Uterus (tissue), 4 donors: Measurements from ENCODE around the gene TH. TPM values are rescaled to one million over a fixed set of nuclear protein-coding genes. Genes with fewer than 3 reads are reported as not detected.

Experiments used
- DNase-seq, 2 donors: peaks; one replicate each; pipeline ENCODE4 v3.0.0-alpha.2; 2019 to 2020
- H3K27ac ChIP-seq, 2 donors: fragments of 200-600 bp; sonication (generic); 1 replicate in 1 of 2; 2 replicates in 1 of 2; pipeline ENCODE4 v1.5.1; 2016 to 2018
- H3K27me3 ChIP-seq, 2 donors: fragments of 200-600 bp; sonication (generic); one replicate each; pipeline ENCODE4 v1.5.1; 2018 to 2019; ENCODE audit warnings: control low read depth in 1 of 2
- H3K36me3 ChIP-seq, 2 donors: fragments of 200-600 bp; sonication (generic); one replicate each; pipeline ENCODE4 v1.5.1; 2019; ENCODE audit warnings: control low read depth in 1 of 2
- H3K4me1 ChIP-seq, 2 donors: fragments of 200-600 bp; sonication (generic); one replicate each; pipeline ENCODE4 v1.5.1; 2018 to 2019; ENCODE audit warnings: control low read depth in 1 of 2
- H3K4me3 ChIP-seq, 2 donors: fragments of 200-600 bp; sonication (generic); 1 replicate in 1 of 2; 2 replicates in 1 of 2; pipeline ENCODE4 v1.5.1; 2018 to 2019; ENCODE audit warnings: mild to moderate bottlenecking in 1 of 2
- H3K9me3 ChIP-seq, 2 donors: fragments of 200-600 bp; sonication (generic); one replicate each; pipeline ENCODE4 v1.5.1; 2019; ENCODE audit warnings: control low read depth in 1 of 2
- CTCF ChIP-seq, 4 experiments: fragments of 200-600 bp in 2 of 4; fragments of 450-650 bp in 2 of 4; sonication (generic) in 2 of 4; IDR thresholded peaks; one replicate each; pipeline ENCODE4 v1.5.1; 2016 to 2019; ENCODE audit warnings: antibody characterized with exemption in 4 of 4, mild to moderate bottlenecking in 2 of 4, moderate library complexity in 1 of 4
- POLR2A ChIP-seq, 2 donors: fragments of 450-650 bp; IDR thresholded peaks; one replicate each; pipeline ENCODE4 v1.6.1; 2016; ENCODE audit warnings: antibody characterized with exemption in 2 of 2, mild to moderate bottlenecking in 1 of 2, moderate library complexity in 1 of 2
- intact Hi-C: fragments of 100-400 bp; cut with DNase I; formaldehyde crosslinking; loops from one replicate; pipeline ENCODE4 v1.15.1; 2023; ENCODE audit warnings: low total_unique reads
- total RNA-seq, 4 donors: library from RNA; depleted of rRNA in 3 of 4; stranded (reverse); fragments of >200 nt in 3 of 4; gene quantifications; one replicate each; pipeline versions ENCODE4 v1.1.0 to v1.2.4, GENCODE V29; 2014 to 2023
- donor health status: DM: yes; HTN: yes; CAD: no.

The TH gene
- total RNA-seq, 4 donors from 2014 or later = 0.37 to 1.3 TPM; not detected in 2

GRCh38 chr11:2211113-2211971 lies 39.7 kb upstream of the TH start:
- Histone ChIP-seq H3K4me3 (no peak overlapping the region), H3K27me3 (no peaks in the 10 kb centered on the region), H3K27ac (no peak overlapping the region), H3K4me1 (no peaks in the 10 kb centered on the region), H3K36me3 (no peaks in the 10 kb centered on the region), H3K9me3 (no peaks in the 10 kb centered on the region)
- peak; percentile 3 to 8 for DNase-seq
- TF ChIP-seq POLR2A (IDR thresholded peaks at IDR 0.05) (no peak), CTCF (IDR thresholded peaks at IDR 0.05) (no peak)
- intact Hi-C loops = no loop called here

- Histone ChIP-seq H3K27me3 (no peaks in the 10 kb centered on the region), H3K27ac (no peak overlapping the region), H3K4me3 (no peak overlapping the region), H3K9me3 (no peaks in the 10 kb centered on the region), H3K4me1 (no peaks in the 10 kb centered on the region), H3K36me3 (no peaks in the 10 kb centered on the region)
- TF ChIP-seq POLR2A (IDR thresholded peaks at IDR 0.05) (no peak), CTCF (IDR thresholded peaks at IDR 0.05) (no peak)
- peak; percentile 9 to 13 for DNase-seq
- intact Hi-C loops = no loop called here
Measured at GRCh38 chr11:2210366-2211112, 38.9 kb upstream of the TH start.

- DNase-seq = peak; percentile 8 to 10
- H3K9me3 ChIP-seq = no peaks in the 10 kb centered on the region
- H3K27ac ChIP-seq = no peak overlapping the region
- intact Hi-C loops = no loop called here
- no peaks in the 10 kb centered on the region for H3K36me3 ChIP-seq
- H3K4me3 ChIP-seq = no peak overlapping the region
- H3K27me3 ChIP-seq = no peaks in the 10 kb centered on the region
- no peaks in the 10 kb centered on the region for H3K4me1 ChIP-seq
- TF ChIP-seq CTCF (IDR thresholded peaks at IDR 0.05) = no peak
- no peak for TF ChIP-seq POLR2A (IDR thresholded peaks at IDR 0.05)
Measured at GRCh38 chr11:2209900-2210321, 38.3 kb upstream of the TH start.

- TF ChIP-seq POLR2A (IDR thresholded peaks at IDR 0.05) (no peak), CTCF (IDR thresholded peaks at IDR 0.05) (no peak)
- Histone ChIP-seq H3K9me3 (no peaks in the 10 kb centered on the region), H3K4me3 (no peak overlapping the region), H3K27me3 (no peaks in the 10 kb centered on the region), H3K4me1 (no peaks in the 10 kb centered on the region), H3K36me3 (no peaks in the 10 kb centered on the region), H3K27ac (no peak overlapping the region)
- intact Hi-C loops = no loop called here
- DNase-seq = peak; percentile 8 to 10
Measured at GRCh38 chr11:2209370-2209801, 37.8 kb upstream of the TH start.
